ENCODE measurements around the gene GRM4. TPM values are rescaled to one million over a fixed set of nuclear protein-coding genes. Genes with fewer than 3 reads are reported as not detected.

GRM4 gene
- total RNA-seq, 1 experiment from 2014 or later = 0.41 TPM

DNA sequence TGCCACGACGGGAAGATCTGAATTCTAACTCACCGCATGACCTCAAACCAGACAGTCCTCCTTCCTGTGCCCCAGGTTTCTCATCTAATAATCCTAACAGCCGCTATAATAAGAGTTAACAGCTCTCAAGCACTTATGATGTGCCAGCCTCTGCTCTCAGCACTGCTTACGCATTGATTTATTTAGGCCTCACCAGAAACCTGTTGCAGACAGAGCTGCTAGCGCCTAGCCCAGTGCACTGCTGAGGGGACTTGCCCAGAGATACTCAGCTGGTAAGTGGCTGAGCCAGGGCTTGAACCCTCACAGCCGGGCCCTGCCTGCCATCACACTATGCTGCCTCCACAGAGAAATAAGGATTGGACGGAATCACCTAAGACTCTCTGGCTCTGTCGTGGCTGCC, 37.7 kb downstream of the GRM4 start:
- Histone ChIP-seq H3K9me3 (ENCODE audit: low read depth, low read length, poor library complexity, severe bottlenecking) (no peaks in the 10 kb centered on the region), H3K36me3 (ENCODE audit: insufficient read depth, low read length, poor library complexity, severe bottlenecking) (no peaks in the 10 kb centered on the region), H3K27me3 (replicated peaks; ENCODE audit: insufficient read depth, low read depth, low read length, poor library complexity) (peaks cover 24% of the 10 kb centered on the region), H3K4me1 (ENCODE audit: insufficient read depth, low read length, poor library complexity, severe bottlenecking) (no peaks in the 10 kb centered on the region), H3K27ac (ENCODE audit: low read depth, low read length, poor library complexity, severe bottlenecking) (no peak overlapping the region), H3K4me3 (ENCODE audit: low read depth, low read length, poor library complexity, severe bottlenecking) (no peak overlapping the region)
- no TSS peak for BruUV-seq (replicated peaks)
- intact Hi-C loops (cut with micrococcal nuclease; ENCODE audit: unreplicated experiment) = no loop called here
- ChIA-PET CTCF (no interaction called here), POLR2A (ENCODE audit: low non-redundant PET) (no interaction called here)
- no peak for DNase-seq (ENCODE audit: low spot score)
- TF ChIP-seq EZH2 (IDR thresholded peaks at IDR 0.05; ENCODE audit: borderline replicate concordance, low read depth, low read length, poor library complexity, severe bottlenecking) = no peak
- TF ChIP-seq, protein P1, sequence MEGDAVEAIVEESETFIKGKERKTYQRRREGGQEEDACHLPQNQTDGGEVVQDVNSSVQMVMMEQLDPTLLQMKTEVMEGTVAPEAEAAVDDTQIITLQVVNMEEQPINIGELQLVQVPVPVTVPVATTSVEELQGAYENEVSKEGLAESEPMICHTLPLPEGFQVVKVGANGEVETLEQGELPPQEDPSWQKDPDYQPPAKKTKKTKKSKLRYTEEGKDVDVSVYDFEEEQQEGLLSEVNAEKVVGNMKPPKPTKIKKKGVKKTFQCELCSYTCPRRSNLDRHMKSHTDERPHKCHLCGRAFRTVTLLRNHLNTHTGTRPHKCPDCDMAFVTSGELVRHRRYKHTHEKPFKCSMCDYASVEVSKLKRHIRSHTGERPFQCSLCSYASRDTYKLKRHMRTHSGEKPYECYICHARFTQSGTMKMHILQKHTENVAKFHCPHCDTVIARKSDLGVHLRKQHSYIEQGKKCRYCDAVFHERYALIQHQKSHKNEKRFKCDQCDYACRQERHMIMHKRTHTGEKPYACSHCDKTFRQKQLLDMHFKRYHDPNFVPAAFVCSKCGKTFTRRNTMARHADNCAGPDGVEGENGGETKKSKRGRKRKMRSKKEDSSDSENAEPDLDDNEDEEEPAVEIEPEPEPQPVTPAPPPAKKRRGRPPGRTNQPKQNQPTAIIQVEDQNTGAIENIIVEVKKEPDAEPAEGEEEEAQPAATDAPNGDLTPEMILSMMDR (conservative IDR thresholded peaks at IDR 0.05; ENCODE audit: low read depth, low read length) = no peak

DNA sequence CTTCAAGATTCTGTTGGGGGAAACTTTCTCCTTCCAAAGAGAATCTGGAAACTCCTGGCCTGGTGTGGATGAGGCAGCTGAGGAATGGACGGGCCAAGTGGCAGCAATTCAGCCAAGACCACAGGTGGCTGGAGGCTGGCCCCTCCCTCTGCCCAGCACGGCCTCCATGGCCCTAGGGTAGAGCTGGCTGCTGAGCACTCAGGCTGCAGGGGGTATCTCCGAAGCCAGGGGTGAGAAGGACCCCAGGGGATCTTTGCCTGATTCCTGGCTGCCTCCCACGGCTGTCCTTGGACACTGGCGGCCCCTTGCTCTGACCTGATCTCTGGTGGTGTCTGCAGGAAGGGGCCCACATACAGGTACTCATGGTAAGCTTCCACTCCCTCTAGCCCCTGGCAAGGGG, 39.0 kb downstream of the GRM4 start:
- Histone ChIP-seq H3K9me3 (ENCODE audit: low read depth, low read length, poor library complexity, severe bottlenecking) (no peaks in the 10 kb centered on the region), H3K27ac (ENCODE audit: low read depth, low read length, poor library complexity, severe bottlenecking) (no peak overlapping the region), H3K4me3 (ENCODE audit: low read depth, low read length, poor library complexity, severe bottlenecking) (no peak overlapping the region), H3K27me3 (replicated peaks; ENCODE audit: insufficient read depth, low read depth, low read length, poor library complexity) (peaks cover 12% of the 10 kb centered on the region), H3K36me3 (ENCODE audit: insufficient read depth, low read length, poor library complexity, severe bottlenecking) (no peaks in the 10 kb centered on the region), H3K4me1 (ENCODE audit: insufficient read depth, low read length, poor library complexity, severe bottlenecking) (no peaks in the 10 kb centered on the region)
- no peak for DNase-seq (ENCODE audit: low spot score)
- TF ChIP-seq, protein P1 (conservative IDR thresholded peaks at IDR 0.05; ENCODE audit: low read depth, low read length) = no peak
- no TSS peak for BruUV-seq (replicated peaks)
- ChIA-PET POLR2A (ENCODE audit: low non-redundant PET) (no interaction called here), CTCF (no interaction called here)
- intact Hi-C loops (cut with micrococcal nuclease; ENCODE audit: unreplicated experiment) = no loop called here

DNA sequence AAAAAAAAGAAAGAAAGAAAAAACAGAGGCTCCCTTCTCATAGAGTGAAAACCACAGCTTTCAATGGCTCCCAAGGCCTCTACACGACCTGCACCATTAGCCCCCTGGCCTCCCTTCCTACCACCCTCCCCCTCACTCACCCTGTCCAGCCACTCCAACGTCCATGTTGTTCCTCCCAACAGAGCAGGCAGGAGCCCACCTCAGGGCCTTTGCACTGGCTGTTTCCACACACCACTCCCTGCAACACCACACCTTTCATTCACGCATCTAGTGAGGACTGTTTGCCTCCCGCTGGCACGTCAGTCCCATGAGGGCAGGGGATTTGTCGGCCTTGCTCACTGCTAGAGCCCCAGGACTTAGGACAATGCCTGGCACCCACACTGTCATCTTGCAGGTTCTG, 39.5 kb downstream of the GRM4 start:
- ChIA-PET POLR2A (ENCODE audit: low non-redundant PET) (interaction anchor here (0.7 kb wide), 1 partner anchor 32 kb away, joined by 6 read pairs; no protein-coding TSS in a partner anchor), CTCF (no interaction called here)
- BruUV-seq (replicated peaks) = no TSS peak
- DNase-seq (ENCODE audit: low spot score) = no peak
- intact Hi-C loops (cut with micrococcal nuclease; ENCODE audit: unreplicated experiment) = no loop called here
- Histone ChIP-seq H3K4me3 (ENCODE audit: low read depth, low read length, poor library complexity, severe bottlenecking) (no peak overlapping the region), H3K27me3 (replicated peaks; ENCODE audit: insufficient read depth, low read depth, low read length, poor library complexity) (peaks cover 8% of the 10 kb centered on the region), H3K27ac (ENCODE audit: low read depth, low read length, poor library complexity, severe bottlenecking) (no peak overlapping the region), H3K4me1 (ENCODE audit: insufficient read depth, low read length, poor library complexity, severe bottlenecking) (no peaks in the 10 kb centered on the region), H3K9me3 (ENCODE audit: low read depth, low read length, poor library complexity, severe bottlenecking) (no peaks in the 10 kb centered on the region), H3K36me3 (ENCODE audit: insufficient read depth, low read length, poor library complexity, severe bottlenecking) (no peaks in the 10 kb centered on the region)
- TF ChIP-seq, protein P1 (conservative IDR thresholded peaks at IDR 0.05; ENCODE audit: low read depth, low read length) = no peak
- TF ChIP-seq EZH2 (IDR thresholded peaks at IDR 0.05; ENCODE audit: borderline replicate concordance, low read depth, low read length, poor library complexity, severe bottlenecking) = no peak
